HepG2 (cell line): ENCODE data around the gene DSCAML1. TPM values are rescaled to one million over a fixed set of nuclear protein-coding genes. Genes with fewer than 3 reads are reported as not detected.

Source experiments
- ATAC-seq: fragments of 200-7000 bp; cut with Tn5 transposase; 3 replicates; pipeline ENCODE4 v1.9.1; 2020; ENCODE audit warnings: mild to moderate bottlenecking, moderate library complexity
- BruUV-seq: library from RNA; stranded (reverse); fragments of 400-500 nt; replicated peaks from 2 replicates; lab custom pipeline; 2021; lab: Mats Ljungman, UMichigan
- CTCF ChIA-PET: fragments of 300-600 bp; formaldehyde crosslinking; extraction: SDS; loops from one replicate; lab custom pipeline; 2021; ENCODE audit warnings: low total read pairs, inconsistent platforms, low intra/inter-chr PET ratio; lab: Yijun Ruan, JAX
- POLR2A ChIA-PET: fragments of 350-600 bp; sonication (Branson Sonifier 250); formaldehyde crosslinking; loops from one replicate; lab custom pipeline; 2020; ENCODE audit warnings: antibody characterized with exemption, inconsistent platforms; lab: Yijun Ruan, JAX
- DNase-seq: peaks from one replicate; pipeline ENCODE4 v3.0.0-alpha.2; 2015; ENCODE audit warnings: low spot score
- FAIRE-seq: peaks from 3 replicates; lab custom pipeline; 2011; peaks lifted over from hg19 to GRCh38; lab: Jason Lieb, UNC
- H2AFZ ChIP-seq: one replicate; pipeline ENCODE4 v1.6.1; 2011; ENCODE audit warnings: low read length, inconsistent platforms
- H3K27ac ChIP-seq: fragments of 300-600 bp; 3 replicates; pipeline ENCODE4 v1.8.0; 2011; ENCODE audit warnings: mixed run types, mild to moderate bottlenecking, mixed read lengths, low read length, inconsistent platforms; ENCODE audit not compliant: insufficient read depth; ENCODE audit errors: extremely low read length
- H3K27me3 ChIP-seq, 2 experiments: fragments of 200-600 bp in 1 of 2; 2 replicates in 1 of 2; 3 replicates in 1 of 2; pipeline versions ENCODE4 v1.6.0 to v1.8.0; 2011; ENCODE audit warnings: low read length in 2 of 2, mild to moderate bottlenecking in 2 of 2, moderate library complexity in 2 of 2, inconsistent platforms in 1 of 2; ENCODE audit not compliant: insufficient read depth in 2 of 2, control insufficient read depth in 1 of 2
- H3K36me3 ChIP-seq, 2 experiments: fragments of 200-600 bp in 1 of 2; replicated peaks in 1 of 2; 2 replicates in 1 of 2; 3 replicates in 1 of 2; pipeline versions ENCODE4 v1.5.1 to v1.8.0; 2011; ENCODE audit warnings: low read length in 2 of 2, inconsistent platforms in 1 of 2; ENCODE audit not compliant: insufficient read depth in 2 of 2, control insufficient read depth in 1 of 2
- H3K4me1 ChIP-seq: 2 replicates; pipeline ENCODE4 v1.5.1; 2012; ENCODE audit warnings: low read length, inconsistent platforms; ENCODE audit not compliant: insufficient read depth
- H3K4me2 ChIP-seq: 2 replicates; pipeline ENCODE4 v1.6.0; 2011; ENCODE audit warnings: low read depth, low read length, inconsistent platforms
- H3K4me3 ChIP-seq, 3 experiments: fragments of 200-600 bp in 1 of 3; sonication (generic), shearing (Covaris generic) in 1 of 3; replicated peaks in 1 of 3; 2 replicates each; pipeline ENCODE4 v1.5.1; 2011 to 2016; ENCODE audit warnings: low read length in 3 of 3, inconsistent platforms in 2 of 3, low read depth in 2 of 3, mild to moderate bottlenecking in 2 of 3, control low read depth in 1 of 3, mixed read lengths in 1 of 3; ENCODE audit not compliant: insufficient read depth in 1 of 3
- H3K79me2 ChIP-seq: one replicate; pipeline ENCODE4 v1.6.1; 2011; ENCODE audit warnings: low read length, inconsistent platforms; ENCODE audit not compliant: insufficient read depth
- H3K9ac ChIP-seq: 2 replicates; pipeline ENCODE4 v1.6.0; 2011; ENCODE audit warnings: mild to moderate bottlenecking, low read depth, low read length, inconsistent platforms; ENCODE audit not compliant: insufficient read depth
- H3K9me3 ChIP-seq: 2 replicates; pipeline ENCODE4 v1.5.1; 2012; ENCODE audit warnings: mild to moderate bottlenecking, low read length
- H4K20me1 ChIP-seq: 2 replicates; pipeline ENCODE4 v1.6.0; 2011; ENCODE audit warnings: inconsistent platforms, mild to moderate bottlenecking, low read length, moderate library complexity; ENCODE audit not compliant: insufficient read depth
- ARHGAP35 ChIP-seq: sonication (generic); formaldehyde crosslinking; IDR thresholded peaks from 2 replicates; pipeline ENCODE4 v1.9.0; 2022; ENCODE audit warnings: mild to moderate bottlenecking, inconsistent platforms, moderate library complexity, missing genetic modification reagents, borderline replicate concordance
- EED ChIP-seq: sonication (generic); formaldehyde crosslinking; IDR thresholded peaks from 2 replicates; pipeline ENCODE4 v1.5.0; 2020; ENCODE audit warnings: mild to moderate bottlenecking, missing genetic modification reagents
- FOXO4 ChIP-seq: sonication (generic); formaldehyde crosslinking; conservative IDR thresholded peaks from 2 replicates; pipeline ENCODE4 v1.8.1; 2023; ENCODE audit warnings: missing genetic modification reagents
- HDAC6 ChIP-seq: fragments of 200-600 bp; sonication (generic); IDR thresholded peaks from 2 replicates; pipeline ENCODE4 v1.7.0; 2017; ENCODE audit warnings: mild to moderate bottlenecking, antibody characterized with exemption, low read length, low read depth
- HMG20B ChIP-seq: conservative IDR thresholded peaks from 2 replicates; pipeline ENCODE4 v1.6.1; 2016; ENCODE audit warnings: missing genetic modification reagents, missing compliant biosample characterization
- IRF2 ChIP-seq: IDR thresholded peaks from 2 replicates; pipeline ENCODE4 v1.6.1; 2018; ENCODE audit warnings: missing genetic modification reagents, missing compliant biosample characterization
- NCOA2 ChIP-seq: sonication (generic); formaldehyde crosslinking; IDR thresholded peaks from 2 replicates; pipeline ENCODE4 v1.8.0; 2022; ENCODE audit warnings: inconsistent platforms
- PAWR ChIP-seq: sonication (generic); formaldehyde crosslinking; IDR thresholded peaks from 2 replicates; pipeline ENCODE4 v1.4.0; 2020; ENCODE audit warnings: missing genetic modification reagents, mild to moderate bottlenecking, borderline replicate concordance
- PHF20 ChIP-seq: sonication (generic); formaldehyde crosslinking; IDR thresholded peaks from 2 replicates; pipeline ENCODE4 v1.5.0; 2020; ENCODE audit warnings: mild to moderate bottlenecking, missing genetic modification reagents
- TCF7L2 ChIP-seq: IDR thresholded peaks from 2 replicates; pipeline ENCODE4 v1.6.1; 2011; ENCODE audit warnings: mild to moderate bottlenecking, low read depth, low read length, moderate library complexity
- XRCC5 ChIP-seq: fragments of 200-400 bp; formaldehyde crosslinking; optimal IDR thresholded peaks from 2 replicates; pipeline ENCODE3; 2017; ENCODE audit warnings: mild to moderate bottlenecking, low read length
- ZFP37 ChIP-seq: sonication (generic); formaldehyde crosslinking; IDR thresholded peaks from 2 replicates; pipeline ENCODE4 v1.4.0; 2020; ENCODE audit warnings: missing genetic modification reagents, borderline replicate concordance
- ZNF501 ChIP-seq: sonication (generic); formaldehyde crosslinking; IDR thresholded peaks from 2 replicates; pipeline ENCODE4 v1.5.1; 2020; ENCODE audit warnings: mild to moderate bottlenecking, moderate library complexity, missing genetic modification reagents
- ZNF572 ChIP-seq: sonication (generic); formaldehyde crosslinking; IDR thresholded peaks from 2 replicates; pipeline ENCODE4 v1.5.1; 2020; ENCODE audit warnings: mild to moderate bottlenecking, missing genetic modification reagents
- ZNF792 ChIP-seq: IDR thresholded peaks from 2 replicates; pipeline ENCODE4 v1.6.1; 2016
- ZSCAN12 ChIP-seq: sonication (generic); formaldehyde crosslinking; IDR thresholded peaks from 2 replicates; pipeline ENCODE4 v1.9.0; 2021; ENCODE audit warnings: mild to moderate bottlenecking, missing genetic modification reagents
- WGBS: methylation state at CpG from one replicate; pipeline ENCODE4 v1.1.6; 2017; ENCODE audit warnings: low lambda C conversion rate; 5-methylcytosine and 5-hydroxymethylcytosine counted together
- in situ Hi-C: cut with HindIII; loops from 2 replicates; pipeline ENCODE4 v1.10.0; 2017; ENCODE audit warnings: low pct_unique_long_range_greater_than_20kb; ENCODE audit not compliant: extremely low pct_ligation_motif_present
- intact Hi-C: fragments of 100-400 bp; cut with micrococcal nuclease; formaldehyde crosslinking; loops from one replicate; pipeline ENCODE4 v1.10.0; 2022; ENCODE audit not compliant: unreplicated experiment
- polyA plus RNA-seq, 8 experiments: library from polyadenylated mRNA; depleted of rRNA in 3 of 8; stranded (reverse) in 7 of 8; unstranded in 1 of 8; fragments of >200 nt; fragmentation: Illumina TruSeq in 4 of 8; extraction: Trizol in 4 of 8; gene quantifications; 2 replicates each; pipeline versions ENCODE4 v1.2.1 to v1.2.3, GENCODE V29; 2011 to 2016; ENCODE audit warnings: low read depth in 4 of 8, missing spikeins in 1 of 8, mixed read lengths in 1 of 8; ENCODE audit not compliant: insufficient read depth in 1 of 8
- total RNA-seq, 5 experiments: library from RNA; depleted of rRNA; stranded (reverse); fragments of >200 nt; fragmentation: Illumina TruSeq; extraction: Trizol; gene quantifications; 2 replicates each; pipeline ENCODE4 v1.2.3, GENCODE V29; 2016; ENCODE audit warnings: low read depth in 1 of 5
- TF ChIP-seq, protein P1 (sequence below): sonication (generic); formaldehyde crosslinking; IDR thresholded peaks from 2 replicates; pipeline ENCODE4 v1.8.0; 2022; ENCODE audit warnings: mild to moderate bottlenecking, missing genetic modification reagents, moderate library complexity
- TF ChIP-seq, protein P2 (sequence below): sonication (generic); formaldehyde crosslinking; IDR thresholded peaks from 2 replicates; pipeline ENCODE4 v1.4.0; 2020; ENCODE audit warnings: missing genetic modification reagents
- TF ChIP-seq, protein P3 (sequence below): sonication (generic); formaldehyde crosslinking; IDR thresholded peaks from 2 replicates; pipeline ENCODE4; 2020; ENCODE audit warnings: missing genetic modification reagents, mild to moderate bottlenecking, borderline replicate concordance

Gene DSCAML1
- total and polyA plus RNA-seq, 2 of the 13 experiments (the other 11 are each of a cell fraction or from before 2014, with no cell fraction given), result 0.29 to 0.40 TPM

DNA sequence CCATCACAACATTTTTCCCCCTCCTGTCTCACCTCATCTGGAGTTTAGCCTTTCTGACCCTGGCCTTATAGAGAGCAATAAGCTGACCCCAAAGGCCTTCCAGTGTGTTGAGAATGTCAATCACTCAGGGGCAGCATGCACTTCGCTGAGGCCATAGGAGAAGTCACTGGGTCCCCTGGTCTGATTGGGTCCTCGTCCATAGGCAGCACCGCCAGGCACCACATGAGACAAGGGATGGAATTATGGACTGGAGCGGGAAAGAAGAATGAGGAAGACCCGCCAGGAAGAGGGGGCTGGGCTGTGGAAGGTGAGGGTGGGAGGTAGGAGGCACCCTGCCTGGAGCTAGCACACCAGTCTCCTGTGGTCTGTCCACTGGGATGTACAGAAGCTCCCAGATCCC lies 72.9 kb downstream of the DSCAML1 start:
- ChIA-PET CTCF (no interaction called here), POLR2A (no interaction called here)
- in situ Hi-C loops (no loop called here), intact Hi-C loops (no loop called here)
- Histone ChIP-seq H3K4me2 (no peak overlapping the region), H4K20me1 (no peaks in the 10 kb centered on the region), H3K9me3 (no peaks in the 10 kb centered on the region), H3K4me1 (no peaks in the 10 kb centered on the region), H3K27me3 (no peaks in the 10 kb centered on the region; a peak in 1 of 5 replicates), H3K9ac (no peak overlapping the region), H2AFZ (no peak overlapping the region), H3K4me3 (no peak overlapping the region), H3K36me3 (no peaks in the 10 kb centered on the region), H3K27ac (no peak overlapping the region), H3K79me2 (no peaks in the 10 kb centered on the region)
- WGBS, result 51% methylated on average over 5 of the region's 5 CpGs
- TF ChIP-seq ARHGAP35 (CRISPR knock-in tag) (no peak), TCF7L2 (no peak), ZNF501 (CRISPR knock-in tag) (no peak), XRCC5 (no peak), EED (CRISPR knock-in tag) (no peak), FOXO4 (no peak), ZNF572 (CRISPR knock-in tag) (no peak), HMG20B (CRISPR knock-in tag) (no peak), IRF2 (CRISPR knock-in tag) (no peak), HDAC6 (no peak), ZFP37 (no peak), PHF20 (CRISPR knock-in tag) (no peak), ZNF792 (no peak), NCOA2 (no peak), ZSCAN12 (CRISPR knock-in tag) (no peak), PAWR (no peak)
- TF ChIP-seq, protein P1, sequence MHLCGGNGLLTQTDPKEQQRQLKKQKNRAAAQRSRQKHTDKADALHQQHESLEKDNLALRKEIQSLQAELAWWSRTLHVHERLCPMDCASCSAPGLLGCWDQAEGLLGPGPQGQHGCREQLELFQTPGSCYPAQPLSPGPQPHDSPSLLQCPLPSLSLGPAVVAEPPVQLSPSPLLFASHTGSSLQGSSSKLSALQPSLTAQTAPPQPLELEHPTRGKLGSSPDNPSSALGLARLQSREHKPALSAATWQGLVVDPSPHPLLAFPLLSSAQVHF (CRISPR knock-in tag), result no peak
- TF ChIP-seq, protein P2, sequence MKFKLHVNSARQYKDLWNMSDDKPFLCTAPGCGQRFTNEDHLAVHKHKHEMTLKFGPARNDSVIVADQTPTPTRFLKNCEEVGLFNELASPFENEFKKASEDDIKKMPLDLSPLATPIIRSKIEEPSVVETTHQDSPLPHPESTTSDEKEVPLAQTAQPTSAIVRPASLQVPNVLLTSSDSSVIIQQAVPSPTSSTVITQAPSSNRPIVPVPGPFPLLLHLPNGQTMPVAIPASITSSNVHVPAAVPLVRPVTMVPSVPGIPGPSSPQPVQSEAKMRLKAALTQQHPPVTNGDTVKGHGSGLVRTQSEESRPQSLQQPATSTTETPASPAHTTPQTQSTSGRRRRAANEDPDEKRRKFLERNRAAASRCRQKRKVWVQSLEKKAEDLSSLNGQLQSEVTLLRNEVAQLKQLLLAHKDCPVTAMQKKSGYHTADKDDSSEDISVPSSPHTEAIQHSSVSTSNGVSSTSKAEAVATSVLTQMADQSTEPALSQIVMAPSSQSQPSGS (CRISPR knock-in tag), result no peak
- TF ChIP-seq, protein P3, sequence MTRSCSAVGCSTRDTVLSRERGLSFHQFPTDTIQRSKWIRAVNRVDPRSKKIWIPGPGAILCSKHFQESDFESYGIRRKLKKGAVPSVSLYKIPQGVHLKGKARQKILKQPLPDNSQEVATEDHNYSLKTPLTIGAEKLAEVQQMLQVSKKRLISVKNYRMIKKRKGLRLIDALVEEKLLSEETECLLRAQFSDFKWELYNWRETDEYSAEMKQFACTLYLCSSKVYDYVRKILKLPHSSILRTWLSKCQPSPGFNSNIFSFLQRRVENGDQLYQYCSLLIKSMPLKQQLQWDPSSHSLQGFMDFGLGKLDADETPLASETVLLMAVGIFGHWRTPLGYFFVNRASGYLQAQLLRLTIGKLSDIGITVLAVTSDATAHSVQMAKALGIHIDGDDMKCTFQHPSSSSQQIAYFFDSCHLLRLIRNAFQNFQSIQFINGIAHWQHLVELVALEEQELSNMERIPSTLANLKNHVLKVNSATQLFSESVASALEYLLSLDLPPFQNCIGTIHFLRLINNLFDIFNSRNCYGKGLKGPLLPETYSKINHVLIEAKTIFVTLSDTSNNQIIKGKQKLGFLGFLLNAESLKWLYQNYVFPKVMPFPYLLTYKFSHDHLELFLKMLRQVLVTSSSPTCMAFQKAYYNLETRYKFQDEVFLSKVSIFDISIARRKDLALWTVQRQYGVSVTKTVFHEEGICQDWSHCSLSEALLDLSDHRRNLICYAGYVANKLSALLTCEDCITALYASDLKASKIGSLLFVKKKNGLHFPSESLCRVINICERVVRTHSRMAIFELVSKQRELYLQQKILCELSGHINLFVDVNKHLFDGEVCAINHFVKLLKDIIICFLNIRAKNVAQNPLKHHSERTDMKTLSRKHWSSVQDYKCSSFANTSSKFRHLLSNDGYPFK (CRISPR knock-in tag), result no peak
- DNase-seq (no peak), FAIRE-seq (no peak), ATAC-seq (no peak)
- BruUV-seq, result no TSS peak
